Panc1 (cell line): ENCODE data around the gene LGALS4.

ENCODE experiments used
- CTCF ChIP-seq: fragments of 450-650 bp; IDR thresholded peaks from 2 replicates; pipeline ENCODE4 v1.5.1; 2017; ENCODE audit warnings: mild to moderate bottlenecking
- POLR2AphosphoS5 ChIP-seq: IDR thresholded peaks from 2 replicates; pipeline ENCODE4 v1.6.1; 2012; ENCODE audit warnings: mild to moderate bottlenecking, low read depth, low read length, moderate library complexity
- REST ChIP-seq, 2 experiments: IDR thresholded peaks; 2 replicates each; pipeline ENCODE4 v1.6.1; 2011 to 2012; ENCODE audit warnings: low read depth in 2 of 2, control low read depth in 1 of 2, low read length in 1 of 2, mild to moderate bottlenecking in 1 of 2, moderate library complexity in 1 of 2; ENCODE audit not compliant: insufficient read depth in 1 of 2

- no peak for TF ChIP-seq CTCF
- TF ChIP-seq POLR2AphosphoS5, result no peak
- no peak for TF ChIP-seq REST (IDR thresholded peaks at IDR 0.05; ENCODE audit: insufficient read depth in 1 of 2, low read depth in 2 of 2, low read length in 1 of 2)
Observed at GRCh38 chr19:38763795-38764220, 48.9 kb downstream of the LGALS4 start.
